ENCODE data around the gene ELMO1.

Gene ELMO1

GRCh38 chr7:36847946-36848345 lies 600.7 kb downstream of the ELMO1 start:
- no peak for DNase-seq

- DNase-seq = no peak
These were observed 604.3 kb downstream of the ELMO1 start for GRCh38 chr7:36844374-36844773.

- peak; percentile 17 for DNase-seq
These were observed 607.8 kb downstream of the ELMO1 start for GRCh38 chr7:36840904-36841303.

- no peak for DNase-seq
These were observed 609.9 kb downstream of the ELMO1 start for GRCh38 chr7:36838616-36839225.

GRCh38 chr7:36831049-36831448 lies 617.6 kb downstream of the ELMO1 start:
- no peak for DNase-seq

GRCh38 chr7:36827726-36828703 lies 620.6 kb downstream of the ELMO1 start:
- DNase-seq = no peak

- no peak for DNase-seq
These were observed 623.2 kb downstream of the ELMO1 start for GRCh38 chr7:36825501-36825900.

GRCh38 chr7:36823353-36823752 lies 625.3 kb downstream of the ELMO1 start:
- no peak for DNase-seq

- DNase-seq = no peak
These were observed 627.0 kb downstream of the ELMO1 start for GRCh38 chr7:36821617-36822016.

GRCh38 chr7:36820527-36821170 lies 628.0 kb downstream of the ELMO1 start:
- no peak for DNase-seq

- DNase-seq = no peak
These were observed 629.0 kb downstream of the ELMO1 start for GRCh38 chr7:36819639-36820038.

GRCh38 chr7:36814311-36814710 lies 634.4 kb downstream of the ELMO1 start:
- DNase-seq = no peak

- no peak for DNase-seq
These were observed 636.9 kb downstream of the ELMO1 start for GRCh38 chr7:36811807-36812206.

- no peak for DNase-seq
These were observed 638.2 kb downstream of the ELMO1 start for GRCh38 chr7:36810489-36810888.

- no peak for DNase-seq
These were observed 638.6 kb downstream of the ELMO1 start for GRCh38 chr7:36810032-36810431.

GRCh38 chr7:36809510-36809909 lies 639.2 kb downstream of the ELMO1 start:
- DNase-seq = no peak

- DNase-seq = no peak
These were observed 639.6 kb downstream of the ELMO1 start for GRCh38 chr7:36809086-36809485.

- DNase-seq = no peak
These were observed 641.8 kb downstream of the ELMO1 start for GRCh38 chr7:36806891-36807290.
